Psoas muscle (tissue), 8 donors: ENCODE data around the gene UBQLN3. TPM values are rescaled to one million over a fixed set of nuclear protein-coding genes. Genes with fewer than 3 reads are reported as not detected.

Experiments used
- ATAC-seq, 4 donors: fragments of 200-7000 bp; cut with Tn5 transposase; one replicate each; pipeline ENCODE4 v1.9.1; 2020; ENCODE audit warnings: moderate library complexity in 3 of 4, mild to moderate bottlenecking in 2 of 4
- DNase-seq, 2 donors: peaks; one replicate each; pipeline ENCODE4 v3.0.0-alpha.2; 2020
- H3K27ac ChIP-seq: fragments of 200-600 bp; one replicate; pipeline ENCODE4 v1.8.0; 2022
- H3K27me3 ChIP-seq, 3 donors: fragments of 200-600 bp in 1 of 3; one replicate each; pipeline versions ENCODE4 v1.6.1 to v1.8.0; 2013 to 2022; ENCODE audit warnings: low read length in 2 of 3, mild to moderate bottlenecking in 2 of 3, moderate library complexity in 1 of 3; ENCODE audit not compliant: insufficient read depth in 3 of 3
- H3K36me3 ChIP-seq, 2 donors: fragments of 200-600 bp in 1 of 2; one replicate each; pipeline versions ENCODE4 v1.6.1 to v1.8.0; 2013 to 2022; ENCODE audit warnings: low read depth in 1 of 2, mild to moderate bottlenecking in 1 of 2, moderate library complexity in 1 of 2; ENCODE audit not compliant: insufficient read depth in 1 of 2
- H3K4me1 ChIP-seq: fragments of 200-600 bp; one replicate; pipeline ENCODE4 v1.8.0; 2022
- H3K4me3 ChIP-seq: fragments of 200-600 bp; one replicate; pipeline ENCODE4 v1.8.0; 2022; ENCODE audit warnings: mild to moderate bottlenecking
- H3K9me3 ChIP-seq: fragments of 200-600 bp; one replicate; pipeline ENCODE4 v1.8.0; 2022
- CTCF ChIP-seq: fragments of 200-600 bp; IDR thresholded peaks from one replicate; pipeline ENCODE4 v1.8.0; 2022; ENCODE audit warnings: antibody characterized with exemption
- WGBS, 3 donors: extraction: QIAGEN DNeasy Blood & Tissue Kit; methylation state at CpG; one replicate each; pipeline versions ENCODE4 v1.1.6 to v1.1.7; 2013; 5-methylcytosine and 5-hydroxymethylcytosine counted together
- intact Hi-C, 2 donors: fragments of 100-400 bp; cut with DNase I; formaldehyde crosslinking; loops; one replicate each; pipeline versions ENCODE4 v1.11.0 to v1.14.2; 2022
- polyA plus RNA-seq, 3 donors: library from polyadenylated mRNA; stranded (reverse); fragments of 200-250 nt; gene quantifications; one replicate each; pipeline ENCODE4 v1.2.3, GENCODE V29; 2013
- total RNA-seq, 4 donors: library from RNA; stranded (reverse); fragmentation: NEBNext Ultra II Directional in 2 of 4; extraction: Animal tissue kit (Norgen Biotek cat#: 25700) in 2 of 4; gene quantifications; one replicate each; pipeline versions ENCODE4 v1.2.1 to v1.2.4, GENCODE V29; 2021 to 2023
- donor health status: healthy with polysubstance abuse.
- donor health status: DM: no; HTN: no; CAD: no; lungs with moderate emphysema.
- donor health status: Bipolar disorder and iron deficiency.
- donor health status: healthy.
- donor health status: DM: yes; HTN: yes; CAD: no.
- donor health status: DM: no; HTN: no; CAD: no.
- donor health status: DM: no; HTN: no; CAD: no.
- donor health status: DM: yes; HTN: yes; CAD: no.

UBQLN3 gene
- total and polyA plus RNA-seq, 7 donors: not detected

- Histone ChIP-seq H3K4me1 (no peaks in the 10 kb centered on the region), H3K36me3 (no peaks in the 10 kb centered on the region), H3K27ac (no peak overlapping the region), H3K4me3 (no peak overlapping the region), H3K9me3 (no peaks in the 10 kb centered on the region), H3K27me3 (peaks cover 0 to 3% (median 0%) of the 10 kb centered on the region in 3 donors)
- DNase-seq: no peak
- intact Hi-C loops: no loop called here
- TF ChIP-seq CTCF: no peak
- 58 to 77% (median 73%) methylated on average over 5 of the region's 5 CpGs for WGBS, 3 donors
- ATAC-seq: no peak
Measured at GRCh38 chr11:5550440-5551095, 40.8 kb upstream of the UBQLN3 start.

- peaks cover 0 to 3% (median 0%) of the 10 kb centered on the region in 3 donors for H3K27me3 ChIP-seq
- H3K27ac ChIP-seq: no peak within 1 kb of the TSS
- WGBS, 3 donors: 7 to 25% (median 21%) methylated on average over 1 of the region's 1 CpG
- no peak for DNase-seq
- no peaks in the 10 kb centered on the region for H3K9me3 ChIP-seq
- no peaks in the 10 kb centered on the region for H3K4me1 ChIP-seq
- H3K4me3 ChIP-seq: no peak within 1 kb of the TSS
- intact Hi-C loops: no loop called here
- no peak for TF ChIP-seq CTCF
- ATAC-seq: no peak
- H3K36me3 ChIP-seq: no peaks in the 10 kb centered on the region
Measured at GRCh38 chr11:5548440-5548839, 38.7 kb upstream of the UBQLN3 start, which contains the start of gene OR52H1. Gene OR52H1, minus strand, starts transcription at chr11:5548540. Its CDS starts 3,035 bp downstream, at chr11:5545505.

GRCh38 chr11:5547982-5548381, 38.2 kb upstream of the UBQLN3 start:
- Histone ChIP-seq H3K9me3 (no peaks in the 10 kb centered on the region), H3K36me3 (no peaks in the 10 kb centered on the region), H3K4me1 (no peaks in the 10 kb centered on the region), H3K27me3 (peaks cover 0 to 3% (median 0%) of the 10 kb centered on the region in 3 donors), H3K4me3 (no peak overlapping the region), H3K27ac (no peak overlapping the region)
- 31 to 52% (median 52%) methylated on average over 1 of the region's 1 CpG for WGBS, 3 donors
- DNase-seq (no peak), ATAC-seq (no peak)
- intact Hi-C loops: no loop called here
- no peak for TF ChIP-seq CTCF

GRCh38 chr11:5546457-5546856, 36.7 kb upstream of the UBQLN3 start:
- WGBS, 3 donors: 56 to 62% (median 60%) methylated on average over 3 of the region's 3 CpGs
- no peak for ATAC-seq
- Histone ChIP-seq H3K4me1 (no peaks in the 10 kb centered on the region), H3K27ac (no peak overlapping the region), H3K9me3 (no peaks in the 10 kb centered on the region), H3K27me3 (no peaks in the 10 kb centered on the region), H3K4me3 (no peak overlapping the region), H3K36me3 (no peaks in the 10 kb centered on the region)
- no peak for DNase-seq
- no peak for TF ChIP-seq CTCF
- intact Hi-C loops: no loop called here

GRCh38 chr11:5541427-5541826, 31.7 kb upstream of the UBQLN3 start:
- Histone ChIP-seq H3K36me3 (no peaks in the 10 kb centered on the region), H3K27ac (no peak overlapping the region), H3K9me3 (no peaks in the 10 kb centered on the region), H3K4me3 (no peak overlapping the region), H3K4me1 (no peaks in the 10 kb centered on the region), H3K27me3 (no peaks in the 10 kb centered on the region)
- ATAC-seq (no peak), DNase-seq (no peak)
- 17 to 32% (median 29%) methylated on average over 1 of the region's 1 CpG for WGBS, 3 donors
- TF ChIP-seq CTCF: no peak
- intact Hi-C loops: no loop called here
